ENCODE data around the gene CBY3.
A peak's percentile ranks its signal among the peaks of the same experiment; 100 is the strongest.
"Not testable (repeated sequence)": the region's sequence is repeated elsewhere in the genome, so short reads cannot be mapped to it uniquely, and the experiment has no call there.

CBY3 gene

DNA sequence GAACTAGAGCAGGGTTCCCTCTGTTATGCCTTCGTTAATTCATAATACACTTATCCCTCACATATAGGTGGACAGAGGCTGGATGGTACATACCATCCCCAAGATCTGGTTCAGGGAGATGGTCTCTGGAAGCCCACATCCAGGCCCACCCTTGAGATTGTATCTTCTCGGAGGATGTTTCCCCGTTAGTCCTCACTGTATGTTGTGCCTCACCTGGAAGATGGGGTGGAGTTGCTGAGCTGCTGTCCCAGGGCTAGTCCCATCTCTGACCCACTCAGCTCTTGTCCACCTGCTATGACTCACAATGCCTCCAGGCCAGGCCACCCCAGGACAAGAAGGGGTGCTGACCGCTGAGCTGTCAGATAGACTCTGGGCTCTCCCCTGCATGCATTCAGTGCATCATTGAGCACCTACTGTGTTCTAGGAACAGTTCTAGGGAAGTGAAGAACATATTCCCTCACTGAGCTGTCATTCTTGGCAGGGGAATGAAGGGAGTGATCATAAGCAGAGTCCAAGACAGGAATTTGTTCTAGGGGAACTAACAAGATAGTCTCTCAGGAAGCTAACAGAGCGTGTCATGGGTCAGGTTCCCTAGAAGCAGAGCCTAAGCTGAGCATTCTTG is at the start of gene CBY3:
TSS of gene CBY3 (minus strand) at position 255 of the 622 bp plus-strand sequence. CDS start at position 139, 116 bp downstream.
- ATAC-seq: no peak

DNA sequence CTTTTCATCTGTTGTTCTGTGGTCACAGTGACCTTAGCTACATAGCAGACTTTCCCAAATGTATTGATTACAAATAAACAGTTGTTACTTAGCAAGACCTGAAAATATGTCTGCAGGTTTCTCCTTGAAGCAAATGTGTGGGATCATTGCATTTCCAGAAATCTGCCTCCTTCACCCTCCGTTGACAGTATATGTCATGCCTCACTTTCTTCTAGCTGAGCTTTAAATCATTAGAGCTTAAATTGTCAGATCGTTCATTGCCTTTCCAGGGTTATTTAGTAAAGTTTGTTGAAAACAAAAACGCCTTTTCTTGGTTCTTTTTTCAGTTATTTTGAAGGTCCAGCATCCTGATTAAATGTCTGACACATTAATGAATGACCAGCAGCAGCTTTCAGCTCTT is 49.5 kb upstream of the CBY3 start:
- ATAC-seq: no peak

DNA sequence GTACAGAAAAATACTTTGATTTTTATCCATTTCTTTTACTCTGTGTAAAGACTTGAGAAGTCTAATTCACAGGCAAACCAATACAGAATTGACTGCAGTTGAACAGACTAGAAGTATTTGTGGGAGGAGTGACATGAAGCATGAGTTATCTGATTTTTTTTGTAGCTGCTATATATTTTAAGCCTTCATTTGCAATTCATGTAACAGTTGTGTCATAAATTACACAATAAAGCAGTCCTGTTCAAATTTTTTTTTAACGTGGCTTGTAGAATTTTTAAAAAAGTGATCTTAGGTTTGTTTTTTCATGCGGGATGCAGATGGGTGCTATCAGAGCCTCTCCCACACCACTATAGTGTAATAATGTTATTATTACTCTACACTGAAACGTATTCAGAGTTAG is 48.9 kb upstream of the CBY3 start:
- no peak for ATAC-seq

DNA sequence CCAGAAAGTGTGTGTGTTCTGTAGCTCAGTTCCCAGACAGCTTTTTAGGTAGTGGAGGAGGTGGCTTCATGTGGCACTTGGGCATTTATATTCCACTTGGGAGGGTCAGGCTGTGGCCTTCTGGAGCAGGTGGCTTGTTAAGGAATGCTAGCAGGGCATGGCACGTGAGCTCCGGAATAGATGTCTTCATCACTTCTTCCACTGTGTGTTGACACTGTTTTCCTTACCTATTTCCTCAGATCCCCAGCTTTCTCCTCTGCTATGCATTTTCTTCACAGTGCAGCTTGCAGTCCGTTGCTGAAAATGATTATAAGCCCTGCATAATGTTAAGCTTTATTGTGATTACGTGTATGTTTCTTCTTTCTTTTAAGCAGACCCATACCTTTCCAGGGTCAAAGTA is 48.5 kb upstream of the CBY3 start:
- ATAC-seq: no peak

DNA sequence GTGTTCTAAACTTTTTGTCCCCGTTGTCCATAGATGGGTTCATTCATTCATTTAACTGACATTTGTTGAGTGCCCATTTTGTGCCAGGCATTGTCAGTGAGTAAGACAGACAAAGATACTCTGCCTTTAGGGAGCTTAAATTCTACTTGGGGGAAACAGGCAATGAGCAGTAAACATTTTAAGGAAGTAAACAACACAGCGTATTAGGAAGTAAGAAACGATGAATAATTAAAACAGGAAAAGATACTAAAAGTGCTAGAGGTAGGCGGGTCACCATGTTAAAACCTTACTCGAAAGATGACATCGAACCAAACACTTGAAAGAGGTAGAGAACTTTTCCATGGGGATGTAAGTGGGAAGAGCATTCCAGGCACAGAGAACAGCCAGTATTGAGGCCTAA is 46.3 kb upstream of the CBY3 start:
- no peak for ATAC-seq

DNA sequence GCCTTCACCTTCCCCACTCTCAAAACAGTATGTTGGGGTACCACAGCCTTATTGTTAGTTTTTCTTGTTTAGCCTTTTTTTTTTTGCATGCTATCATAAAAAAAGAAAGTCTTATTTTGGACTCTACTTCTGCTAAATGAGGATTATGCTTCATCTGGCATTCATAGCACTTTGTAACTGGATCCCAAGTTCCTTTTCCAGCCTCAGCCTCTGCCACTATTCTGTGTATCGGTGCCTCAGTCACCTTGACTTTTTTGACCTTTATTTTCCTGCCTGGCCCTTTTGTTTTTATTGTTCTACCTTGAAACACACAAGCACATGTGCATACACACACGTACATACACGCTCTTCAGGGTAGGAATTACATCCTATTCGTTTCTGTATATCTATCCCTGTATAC is 43.3 kb upstream of the CBY3 start:
- ATAC-seq: no peak

DNA sequence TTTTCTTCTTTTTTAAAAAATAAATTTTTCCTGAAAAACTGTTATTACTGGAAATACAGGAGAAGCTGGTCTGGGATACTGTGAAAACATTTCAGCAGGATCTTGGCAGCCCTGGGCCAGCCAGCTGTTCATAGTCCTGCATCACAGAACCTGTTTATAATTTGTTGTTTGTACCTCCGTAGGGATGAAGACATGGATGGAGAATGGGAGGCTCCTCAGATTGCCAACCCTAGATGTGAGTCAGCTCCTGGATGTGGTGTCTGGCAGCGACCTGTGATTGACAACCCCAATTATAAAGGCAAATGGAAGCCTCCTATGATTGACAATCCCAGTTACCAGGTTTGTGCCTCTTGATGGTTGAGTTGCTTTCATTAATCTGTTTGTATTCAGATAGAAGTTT is 39.4 kb upstream of the CBY3 start:
- no peak for ATAC-seq

DNA sequence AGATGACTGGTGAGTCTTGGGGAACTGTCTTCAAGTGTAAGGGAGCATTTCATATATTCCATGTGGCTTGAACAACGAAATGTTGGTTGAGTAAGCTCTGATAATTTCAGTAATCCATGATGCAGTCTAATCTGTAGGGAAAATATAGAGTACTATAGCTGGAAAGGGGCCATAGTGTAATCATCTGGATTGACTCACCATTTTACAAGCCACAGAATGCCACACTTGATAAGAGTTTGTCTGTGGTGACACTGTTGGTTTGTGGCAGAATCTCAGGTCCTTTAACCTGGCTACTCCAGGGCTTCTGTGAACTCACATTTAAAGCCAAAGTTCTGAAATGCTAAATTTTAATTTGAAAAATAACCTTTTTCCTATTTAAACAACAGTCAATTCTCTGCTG is 35.5 kb upstream of the CBY3 start:
- no peak for ATAC-seq

DNA sequence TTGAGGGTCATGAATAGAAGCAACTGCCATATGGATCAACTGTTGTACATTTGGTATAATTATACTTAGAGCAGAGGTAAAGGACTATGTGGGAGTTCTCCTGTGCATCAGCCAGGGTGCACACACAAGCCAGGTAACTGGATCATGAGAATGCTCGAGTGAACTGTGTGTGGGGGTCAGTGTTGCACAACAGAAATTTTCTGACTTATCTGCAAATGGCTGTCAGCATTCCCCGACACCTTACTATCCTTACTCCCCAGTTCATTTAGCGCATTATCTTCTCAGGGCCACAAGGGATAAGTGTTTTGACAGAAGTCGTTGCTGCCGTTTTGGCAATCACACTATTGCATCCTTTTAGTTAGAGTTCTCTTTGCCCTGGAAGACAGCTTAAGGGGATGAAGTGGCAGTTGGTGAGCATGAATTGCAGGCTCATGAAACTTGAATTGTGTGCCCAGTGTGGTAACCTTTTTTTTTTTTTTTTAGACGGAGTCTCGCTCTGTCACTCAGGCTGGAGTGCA is 19.6 kb upstream of the CBY3 start:
- ATAC-seq: no peak

DNA sequence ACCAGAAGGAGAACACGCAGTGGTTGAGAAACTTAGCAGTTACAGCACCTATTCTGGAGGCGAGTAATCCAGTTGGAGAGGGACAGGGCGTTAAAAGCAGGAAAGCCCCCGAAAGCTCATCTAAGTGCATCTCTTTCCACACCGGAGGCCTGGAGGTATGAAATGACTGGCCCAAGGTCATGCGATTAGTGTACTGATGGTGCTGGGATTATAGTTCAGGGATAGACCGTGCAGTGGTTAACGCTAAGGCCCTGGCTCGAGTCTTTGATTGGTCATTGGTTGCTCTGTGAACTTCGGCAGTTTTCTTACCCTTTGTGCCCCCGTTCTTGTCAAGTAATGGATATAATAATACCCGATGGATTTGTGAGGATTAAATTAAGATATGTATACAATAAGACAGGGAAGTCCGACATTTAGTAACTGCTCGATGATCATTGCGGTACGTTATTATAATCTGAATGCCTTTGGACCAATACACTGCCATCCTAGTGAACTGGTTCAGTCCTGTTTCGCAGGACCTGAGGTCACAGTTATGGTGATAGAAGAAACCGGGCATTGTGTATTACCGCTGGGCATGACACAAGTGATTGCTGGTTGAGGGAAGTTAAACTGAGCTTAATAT is 18.9 kb upstream of the CBY3 start:
- peak; percentile 17 to 21 for ATAC-seq

DNA sequence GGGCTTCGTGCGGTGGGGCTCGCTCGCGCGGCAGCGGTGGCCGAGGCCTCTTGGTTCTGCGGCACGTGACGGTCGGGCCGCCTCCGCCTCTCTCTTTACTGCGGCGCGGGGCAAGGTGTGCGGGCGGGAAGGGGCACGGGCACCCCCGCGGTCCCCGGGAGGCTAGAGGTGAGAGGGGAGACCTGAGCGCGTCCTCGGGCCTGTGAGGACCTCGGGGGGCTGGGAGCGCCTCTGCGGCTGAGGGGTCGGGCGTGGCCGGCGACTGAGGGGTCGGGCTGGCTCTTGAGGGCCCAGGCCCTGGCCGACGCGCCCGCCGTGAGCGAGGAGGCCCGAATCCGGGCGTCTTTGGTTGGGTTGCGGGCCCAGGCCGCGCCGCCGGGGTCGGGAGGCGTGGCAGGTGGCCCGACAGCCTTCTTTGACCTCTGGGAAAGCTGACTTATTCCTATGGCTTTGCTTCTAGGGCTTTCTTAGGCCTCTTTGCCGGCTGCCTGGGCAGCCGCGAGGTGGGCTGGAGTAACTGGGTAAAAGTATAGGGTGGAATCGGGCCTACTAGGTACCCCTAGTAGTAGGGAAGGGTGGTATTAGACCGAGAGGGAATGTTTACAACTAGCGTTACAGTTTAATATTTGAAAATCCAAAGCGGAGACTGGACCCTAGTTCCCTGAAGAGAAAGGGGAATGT is 18.2 kb upstream of the CBY3 start, which contains the start of gene CANX:
TSS of gene CANX (plus strand) at position 33 of the 681 bp plus-strand sequence. CDS start 6,715 bp downstream, outside the sequence.
- no peak for ATAC-seq

DNA sequence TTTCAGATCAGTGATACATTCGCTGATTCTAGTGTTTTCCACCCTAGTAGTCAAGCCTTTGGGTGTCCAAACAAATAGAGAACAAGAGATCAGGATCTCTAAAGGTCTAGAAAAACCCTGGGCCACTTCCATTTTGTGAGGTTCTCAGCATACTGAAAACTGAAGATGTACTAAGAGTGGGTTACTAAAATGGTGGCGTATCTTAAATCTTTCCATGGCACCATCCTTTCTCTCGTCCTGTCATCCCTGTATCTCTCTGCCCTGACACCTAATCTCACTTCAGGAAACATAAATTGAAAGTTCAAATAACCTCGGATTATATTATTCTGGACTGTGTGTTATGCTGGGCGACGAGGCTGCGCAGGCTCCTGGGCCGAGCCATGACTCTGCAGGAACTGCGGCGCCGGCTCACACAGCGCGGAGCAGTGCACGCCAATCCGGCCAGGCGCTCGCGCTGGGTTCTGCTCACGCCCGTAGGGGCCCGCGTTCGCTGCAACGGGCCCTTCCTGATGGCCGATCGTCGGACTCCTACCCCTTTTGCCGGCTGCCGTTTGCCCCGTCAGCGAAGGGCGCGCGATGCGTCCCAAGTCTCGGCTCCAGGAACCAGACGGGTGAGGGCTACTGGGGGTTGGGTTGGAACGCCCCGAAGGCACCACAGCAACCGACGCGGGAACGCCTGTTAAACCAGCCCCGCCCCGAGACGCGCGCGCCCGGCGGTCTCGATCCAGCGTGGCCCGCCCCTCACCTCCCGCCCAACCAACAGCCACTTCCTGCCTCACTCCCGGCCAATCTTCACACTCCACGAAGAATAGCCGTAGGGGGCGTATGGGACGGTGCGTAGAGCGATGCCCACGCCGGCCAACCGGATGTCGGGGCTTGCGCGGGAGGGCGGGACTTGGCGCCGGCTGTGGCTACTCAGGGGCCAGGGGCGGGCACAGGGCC is 17.4 kb upstream of the CBY3 start:
- ATAC-seq: peak; percentile 87 to 90

DNA sequence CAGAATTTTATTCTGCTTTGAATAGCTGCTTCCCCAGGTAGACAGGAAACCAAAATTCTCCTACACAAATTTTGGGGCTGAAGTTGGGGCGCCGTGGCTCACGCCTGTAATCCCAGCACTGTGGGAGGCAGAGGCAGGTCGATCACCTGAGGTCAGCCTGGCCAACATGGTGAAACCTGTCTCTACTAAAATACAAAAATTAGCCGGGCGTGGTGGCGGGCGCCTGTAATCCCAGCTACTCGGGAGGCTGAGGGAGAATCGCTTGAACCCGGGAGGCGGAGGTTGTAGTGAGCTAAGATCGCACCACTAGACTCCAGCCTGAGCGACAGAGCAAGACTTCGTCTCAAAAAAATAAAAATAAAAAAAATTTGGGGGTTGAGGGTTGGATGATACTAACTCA is 16.7 kb upstream of the CBY3 start:
- ATAC-seq: not testable (repeated sequence)

DNA sequence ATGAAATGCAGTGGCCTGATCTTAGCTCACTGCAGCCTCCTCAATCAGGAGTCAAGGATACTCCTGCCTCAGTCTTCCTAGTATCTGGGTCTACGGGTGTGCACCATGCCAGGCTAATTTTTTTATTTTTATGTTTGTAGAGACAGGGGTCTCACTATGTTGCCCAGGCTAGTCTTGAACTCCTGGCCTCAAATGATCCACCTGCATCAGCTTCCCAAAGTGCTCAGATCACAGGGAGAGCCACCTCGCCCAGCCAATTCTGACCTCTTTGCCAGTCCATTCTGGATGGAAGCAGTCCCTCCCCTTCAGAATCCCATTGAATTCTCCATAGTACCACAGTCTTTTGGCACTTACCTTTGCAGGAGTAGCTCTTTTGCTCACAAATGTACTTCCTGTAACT is 16.3 kb upstream of the CBY3 start:
- no peak for ATAC-seq

DNA sequence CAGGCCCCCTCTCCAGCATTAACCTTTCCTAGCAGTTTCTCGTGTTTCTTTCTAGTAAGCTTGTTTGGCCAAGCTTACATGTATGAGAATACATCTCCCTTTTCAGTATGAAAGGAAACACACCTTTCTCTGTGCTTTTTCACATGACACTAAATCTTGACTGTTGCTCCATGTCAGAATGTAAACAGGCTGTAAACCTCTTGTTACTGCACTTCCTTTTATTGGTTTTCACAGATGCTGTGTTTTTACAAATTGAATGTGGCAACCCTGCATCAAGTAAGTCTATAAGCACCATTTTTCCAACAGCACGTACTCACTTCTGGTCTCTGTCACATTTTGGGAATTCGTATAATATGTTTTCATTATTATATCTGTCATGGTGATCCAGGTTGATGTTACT is 15.8 kb upstream of the CBY3 start:
- no peak for ATAC-seq

DNA sequence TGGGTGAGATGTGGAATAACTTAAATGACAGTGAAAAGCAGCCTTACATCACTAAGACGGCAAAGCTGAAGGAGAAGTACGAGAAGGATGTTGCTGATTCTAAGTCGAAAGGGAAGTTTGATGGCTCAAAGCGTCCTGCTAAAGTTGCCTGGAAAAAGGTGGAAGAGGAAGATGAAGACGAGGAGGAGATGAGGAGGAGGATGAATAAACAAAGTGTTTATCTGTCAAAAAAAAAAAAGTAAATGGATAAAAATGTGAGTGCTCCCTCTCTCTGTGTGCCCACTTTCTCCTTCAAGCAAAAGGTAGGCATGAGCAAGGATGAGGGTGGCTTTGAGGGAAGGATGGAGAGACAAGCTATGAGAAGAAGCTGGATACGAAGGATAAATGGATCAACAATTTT is 13.7 kb upstream of the CBY3 start:
- ATAC-seq: no peak

DNA sequence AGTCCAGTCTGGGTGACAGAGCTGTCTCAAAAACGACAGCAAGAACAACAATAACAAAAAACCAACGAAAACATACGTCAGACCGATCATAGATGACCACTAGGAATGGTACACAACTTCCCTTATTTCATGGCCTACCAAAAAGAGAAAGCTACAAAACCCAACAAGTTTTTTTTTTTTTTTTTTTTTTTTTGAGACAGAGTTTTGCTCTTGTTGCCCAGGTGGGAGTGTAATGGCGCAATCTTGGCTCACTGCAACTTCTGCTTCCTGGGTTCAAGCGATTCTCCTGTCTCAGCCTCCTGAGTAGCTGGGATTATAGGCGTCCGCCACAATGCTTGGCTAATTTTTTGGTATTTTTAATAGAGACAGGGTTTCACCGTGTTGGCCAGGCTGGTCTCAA is 8.4 kb upstream of the CBY3 start:
- ATAC-seq: not testable (repeated sequence)

DNA sequence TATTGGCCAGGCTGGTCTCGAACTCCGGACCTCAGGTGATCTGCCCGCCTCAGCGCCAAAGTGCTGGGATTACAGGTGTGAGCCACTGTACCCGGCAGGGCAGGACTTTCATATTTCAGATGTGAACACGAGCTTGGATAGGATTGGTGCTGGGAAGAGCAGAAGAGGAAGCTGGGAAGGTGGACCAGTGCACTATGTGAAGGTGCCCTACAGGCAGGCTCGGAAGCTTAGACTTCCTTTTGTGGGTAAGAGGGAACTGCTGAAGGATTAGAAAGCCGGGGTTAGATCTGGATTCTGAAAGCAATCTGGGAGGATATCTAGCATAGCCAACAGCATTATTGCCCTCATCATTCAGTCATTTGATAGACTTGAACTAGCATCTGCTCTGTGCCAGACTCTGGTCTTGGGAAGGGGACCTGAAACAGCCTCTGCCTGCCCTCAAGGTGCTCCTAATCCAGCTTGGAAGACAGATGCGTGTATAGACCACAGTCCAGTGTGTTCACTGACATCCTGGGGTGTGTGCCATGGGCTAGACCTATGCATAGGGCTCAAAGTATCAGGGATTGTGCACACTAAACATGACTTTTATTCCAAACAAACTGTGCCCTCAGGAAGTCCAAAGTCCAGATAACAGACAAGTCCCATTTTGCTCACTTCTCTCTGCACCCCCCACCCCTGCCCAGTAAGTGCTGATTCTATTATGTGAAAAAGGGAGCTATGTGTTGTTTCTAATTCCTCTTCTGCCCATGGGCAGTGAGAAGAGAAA is 637 bp downstream of the CBY3 start:
- no peak for ATAC-seq

DNA sequence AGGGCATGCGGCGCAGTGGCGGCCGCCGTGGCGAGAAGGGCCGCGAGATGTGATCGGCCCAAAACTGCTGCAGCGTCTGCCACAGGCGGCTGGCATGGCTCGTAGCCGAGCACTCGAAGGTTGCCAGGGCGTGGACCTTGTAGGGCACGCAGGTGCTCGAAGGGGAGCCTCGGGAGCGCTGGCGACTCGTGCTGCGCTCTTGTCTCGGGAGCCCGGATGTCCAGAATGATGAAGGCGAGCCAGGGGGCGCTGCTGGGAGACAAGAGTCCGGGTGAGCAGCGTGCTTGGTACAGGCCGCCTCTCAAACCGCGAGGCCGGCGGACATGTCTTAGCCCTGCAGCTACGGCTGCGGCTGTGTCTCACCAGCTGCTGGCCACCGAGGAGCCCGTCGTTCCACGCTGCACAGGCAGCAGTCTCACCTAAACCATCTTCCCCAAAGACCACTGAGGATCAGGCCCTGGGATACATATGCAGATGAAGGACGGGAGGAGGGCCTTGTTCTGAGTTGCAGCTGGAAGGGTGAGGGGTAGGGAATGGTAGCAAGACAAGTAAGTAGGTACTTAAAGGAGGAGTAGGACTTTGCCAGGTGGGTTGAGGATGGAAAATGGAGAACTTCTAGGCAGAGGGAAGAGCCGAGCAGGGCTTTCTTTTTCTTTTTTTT is 1.7 kb downstream of the CBY3 start:
- ATAC-seq: peak; percentile 29 to 30

DNA sequence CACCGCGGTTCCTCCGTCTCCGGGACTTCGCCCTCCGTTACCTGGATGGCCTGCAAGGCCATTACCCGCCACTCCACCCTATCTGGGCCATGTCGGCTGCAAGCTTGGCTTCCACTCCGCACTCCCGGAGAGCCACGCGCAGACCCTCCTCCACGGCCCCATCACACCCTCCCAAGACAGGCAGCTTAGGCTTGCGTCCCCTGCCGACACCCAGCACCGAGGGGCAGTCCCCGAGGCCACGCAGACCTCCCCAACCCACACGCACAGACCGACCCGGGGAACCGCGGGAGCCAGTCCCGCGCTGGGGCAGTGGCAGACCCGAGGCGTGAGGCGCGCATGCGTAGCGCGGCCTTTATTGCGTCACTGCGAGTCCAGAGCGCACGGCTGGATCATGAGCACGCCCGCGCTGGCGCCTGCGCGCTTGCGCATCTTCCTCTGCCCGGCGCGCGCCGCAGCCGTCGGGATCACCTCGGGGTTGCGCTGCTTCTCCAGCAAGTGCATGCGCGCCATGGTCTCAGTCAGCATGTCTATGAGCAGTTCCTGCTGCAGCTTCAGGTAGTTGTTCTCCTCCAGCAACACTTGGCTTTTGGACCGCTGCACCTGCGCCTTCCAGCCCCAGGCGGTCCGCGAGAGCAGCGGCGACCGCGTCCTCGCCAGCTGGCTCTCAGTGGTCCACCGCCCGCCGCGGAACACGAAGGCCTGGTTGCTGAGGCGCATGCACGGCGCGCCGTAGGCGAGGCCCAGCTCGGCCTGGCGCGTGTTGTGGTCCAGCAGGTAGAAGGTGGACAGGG is 2.4 kb downstream of the CBY3 start:
- peak; percentile 93 for ATAC-seq

DNA sequence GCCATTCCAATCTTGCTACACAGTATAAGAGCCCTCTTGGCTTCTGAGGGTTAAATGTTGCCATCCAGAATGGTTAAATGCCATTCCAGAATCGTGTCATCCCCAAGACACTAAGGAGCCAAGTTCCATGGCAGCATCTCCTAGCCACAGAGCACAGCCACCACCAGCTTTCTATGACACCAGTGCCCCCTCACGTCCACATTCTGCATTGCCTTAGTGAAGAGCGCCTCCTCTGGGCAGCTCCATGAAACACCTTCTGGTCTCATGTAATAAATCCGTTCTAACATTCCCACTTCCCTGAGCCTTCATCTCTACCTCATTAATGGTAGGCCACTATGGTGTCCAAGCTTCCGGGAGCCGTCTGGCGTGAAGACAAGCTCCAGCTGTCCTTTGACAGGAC is 12.4 kb downstream of the CBY3 start:
- no peak for ATAC-seq
